ENCODE measurements around the gene LYPD5.

The LYPD5 gene

DNA sequence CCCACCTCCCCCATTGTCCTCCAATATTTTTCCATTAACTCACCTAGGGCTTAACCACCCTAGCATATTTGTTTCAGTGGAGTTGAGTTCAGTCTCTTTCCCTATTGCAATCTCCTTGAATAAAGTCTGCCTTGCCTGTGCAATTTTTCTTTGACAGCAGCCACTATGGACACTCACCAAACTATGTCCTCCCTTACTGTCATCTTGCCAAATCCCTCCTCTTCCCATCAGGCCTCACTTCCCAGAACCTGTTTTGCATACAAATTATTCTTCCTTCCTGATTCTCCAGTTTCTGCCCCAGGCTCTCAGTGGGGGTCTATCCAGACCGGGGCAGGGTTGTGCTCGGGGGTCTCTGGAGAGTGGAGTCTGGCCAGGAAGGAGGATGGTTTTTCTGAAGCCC lies 2.2 kb upstream of the LYPD5 start:
- no peak for DNase-seq

- DNase-seq: no peak
Observed at GRCh38 chr19:43799502-43800142, 2.6 kb downstream of the LYPD5 start.

- peak in 3 of 5 experiments; percentile 35 to 56 (median 52) for DNase-seq
Observed at GRCh38 chr19:43798546-43799409, 3.5 kb downstream of the LYPD5 start.

- no peak for DNase-seq
Observed at GRCh38 chr19:43798026-43798545, 4.2 kb downstream of the LYPD5 start.

DNA sequence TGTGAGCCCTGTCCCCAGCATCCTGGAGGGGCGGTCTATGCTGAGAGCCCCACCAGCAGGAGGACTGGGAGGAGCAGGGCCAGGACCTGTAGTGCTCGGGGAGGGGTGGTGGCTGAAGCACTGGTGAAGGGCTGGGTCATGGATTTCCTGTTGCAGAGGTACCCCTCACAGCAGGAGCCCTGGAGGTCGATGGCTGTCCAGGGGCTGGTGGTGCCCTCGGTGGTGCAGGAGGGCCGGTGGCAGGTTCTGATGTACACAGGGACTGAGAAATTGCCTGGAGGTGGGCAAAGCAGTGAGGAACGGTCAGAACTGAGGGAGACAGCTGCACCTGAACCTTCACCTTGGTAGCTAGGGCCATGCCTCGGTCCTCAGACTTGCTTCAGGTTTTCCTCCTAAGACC lies 4.7 kb downstream of the LYPD5 start:
- no peak for DNase-seq

DNA sequence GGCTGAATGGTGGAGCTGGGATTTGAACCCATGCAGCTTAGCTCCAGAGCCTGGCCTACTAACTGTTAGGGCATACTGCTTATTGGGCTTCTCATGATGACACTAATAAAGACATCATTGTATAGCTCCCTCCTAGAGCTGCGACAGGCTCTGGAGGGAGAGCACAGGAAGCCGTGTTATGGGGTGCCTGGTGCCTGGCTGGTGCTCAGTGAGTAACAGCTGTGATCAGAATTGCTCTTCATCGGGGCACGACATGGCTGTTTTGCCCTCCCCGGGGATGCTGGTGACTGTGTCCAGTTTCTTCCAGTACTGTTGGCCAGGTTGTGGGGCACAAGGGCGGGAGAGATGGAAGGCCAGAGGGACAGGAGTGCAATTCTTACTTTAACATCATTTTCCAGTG lies 5.1 kb downstream of the LYPD5 start:
- DNase-seq: no peak

- no peak for DNase-seq
Observed at GRCh38 chr19:43790587-43790986, 11.7 kb downstream of the LYPD5 start.

- no peak for DNase-seq
Observed at GRCh38 chr19:43789029-43789428, 13.2 kb downstream of the LYPD5 start.

GRCh38 chr19:43786665-43787064 lies 15.6 kb downstream of the LYPD5 start:
- no peak for DNase-seq

DNA sequence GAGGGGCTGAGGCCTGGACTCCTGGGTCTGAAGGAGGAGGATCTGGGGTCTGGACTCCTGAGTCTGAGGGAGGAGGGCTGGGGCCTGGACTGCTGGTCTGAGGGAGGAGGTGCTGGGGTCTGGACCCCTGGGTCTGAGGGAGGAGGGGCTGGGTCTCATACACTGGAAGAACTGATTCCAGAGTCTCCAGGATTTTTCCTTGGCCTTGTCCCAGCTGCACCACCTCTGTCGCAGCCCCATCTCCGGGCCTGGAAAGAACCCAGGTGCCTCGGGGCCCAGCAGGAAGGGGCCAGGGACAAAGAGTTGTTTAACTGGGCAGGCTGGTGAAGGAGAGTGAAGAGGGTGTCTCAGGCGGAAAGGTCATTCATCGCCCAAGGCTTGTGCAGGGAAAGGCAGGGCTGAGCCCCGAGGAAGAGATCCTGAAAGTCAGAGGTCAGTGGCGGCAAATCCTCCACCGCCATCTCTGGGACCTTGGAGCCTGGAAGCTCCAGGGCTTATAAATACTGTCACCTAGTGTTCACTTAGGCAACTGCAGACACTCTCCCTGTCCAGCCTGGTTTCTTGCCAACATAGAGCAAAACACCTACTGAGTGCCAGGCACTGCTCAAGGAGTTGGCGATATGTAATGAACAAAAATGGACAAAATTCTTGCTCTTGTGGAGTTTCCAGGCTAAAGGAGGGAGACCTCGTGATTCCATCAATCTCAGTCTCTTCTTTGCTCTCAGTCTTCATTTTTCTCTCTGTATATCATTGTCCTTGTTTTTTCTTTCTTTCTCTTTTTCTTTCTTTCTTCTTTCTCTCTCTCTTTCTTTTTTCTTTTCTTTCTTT lies 17.1 kb downstream of the LYPD5 start:
- DNase-seq: peak in 3 of 5 experiments; percentile 32 to 76 (median 34)

DNA sequence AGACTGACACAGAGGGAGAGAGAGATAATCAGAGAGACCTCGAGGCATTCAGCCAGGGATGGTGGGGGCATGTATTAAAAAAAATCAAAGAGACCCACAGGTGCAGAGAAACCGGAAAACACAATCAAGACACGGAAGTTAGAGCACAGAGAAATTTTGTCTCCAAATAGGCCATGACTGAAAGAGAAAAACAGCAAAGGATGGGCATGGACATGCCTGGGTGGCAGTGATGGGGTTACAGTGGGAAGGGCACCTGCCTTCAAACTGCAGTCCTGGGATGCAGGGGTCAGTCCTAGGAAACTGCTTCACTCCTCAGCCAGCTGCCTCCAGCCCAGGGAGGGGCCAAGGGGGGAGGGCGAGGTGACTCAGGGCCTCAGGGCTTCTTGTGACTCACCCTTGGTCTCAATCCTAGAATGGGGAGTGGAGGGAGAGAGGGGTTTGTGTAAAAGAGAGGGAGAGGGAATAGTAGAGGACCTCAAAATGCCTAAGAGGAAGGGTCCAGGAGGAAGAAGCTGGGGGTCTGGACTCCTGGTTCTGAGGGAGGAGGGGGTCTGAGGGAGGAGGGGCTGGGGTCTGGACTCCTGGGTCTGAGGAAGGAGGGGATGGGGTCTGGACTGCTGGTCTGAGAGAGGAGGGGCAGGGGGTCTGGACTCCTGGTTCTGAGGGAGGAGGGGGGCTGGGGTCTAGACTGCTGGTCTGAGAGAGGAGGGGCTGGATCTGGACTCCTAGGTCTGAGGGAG lies 17.8 kb downstream of the LYPD5 start:
- peak in 3 of 5 experiments; percentile 41 to 65 (median 51) for DNase-seq

DNA sequence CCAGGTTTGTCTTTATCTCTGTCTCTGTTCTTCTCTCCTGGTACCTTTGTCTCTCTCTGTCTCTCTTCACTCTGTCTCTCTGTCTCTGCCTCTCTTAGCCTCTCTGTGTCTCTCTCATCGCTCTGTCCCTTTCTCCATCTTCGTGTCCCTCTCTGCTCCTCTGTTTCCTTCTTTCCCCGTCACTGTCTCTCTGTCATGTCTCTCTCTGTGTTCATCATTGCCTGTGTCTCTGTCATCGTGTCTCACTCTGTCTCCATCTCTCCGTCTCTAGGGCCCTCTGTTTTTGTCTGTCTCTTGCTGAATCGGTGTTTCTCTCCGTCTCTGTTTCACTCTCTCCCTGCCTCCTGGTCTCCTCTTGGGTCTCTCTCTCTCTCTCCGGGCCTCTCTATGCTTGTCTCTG lies 18.6 kb downstream of the LYPD5 start:
- DNase-seq: no peak

DNA sequence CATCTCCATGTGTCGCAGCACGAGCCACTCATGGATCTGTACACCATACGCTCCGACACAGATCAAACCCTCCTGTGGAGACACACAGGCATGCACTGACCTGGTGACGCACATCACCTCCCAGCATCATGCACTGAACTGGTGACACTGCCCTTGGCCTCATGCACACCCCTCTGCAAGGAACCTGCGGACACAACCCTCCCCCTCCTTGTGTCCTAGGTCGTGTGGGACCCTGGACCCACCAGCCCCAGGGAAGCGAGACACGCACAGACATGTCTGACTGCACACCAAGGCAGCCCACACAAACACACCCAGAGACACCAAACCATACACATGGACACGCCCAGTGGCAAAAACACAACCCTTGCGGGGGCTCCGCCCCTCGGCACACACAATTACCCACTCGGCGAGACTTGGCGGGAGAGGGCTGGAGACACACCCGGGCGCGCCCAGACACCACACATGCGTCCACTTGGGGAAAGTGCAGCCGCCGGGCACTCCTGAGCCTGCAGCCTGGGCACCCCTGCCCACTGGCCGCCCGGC lies 19.5 kb downstream of the LYPD5 start:
- DNase-seq: peak in 2 of 5 experiments; percentile 21 to 41

- DNase-seq: peak in 1 of 5 experiments; percentile 58
Observed at GRCh38 chr19:43782311-43782660, 20.0 kb downstream of the LYPD5 start.

GRCh38 chr19:43781630-43782310 lies 20.5 kb downstream of the LYPD5 start:
- DNase-seq: peak in 1 of 5 experiments; percentile 74

GRCh38 chr19:43780706-43781525 lies 21.3 kb downstream of the LYPD5 start, which contains the start of gene KCNN4:
Gene KCNN4 (minus strand): TSS chr19:43780973. CDS start chr19:43780861, 112 bp downstream.
- DNase-seq: peak in 4 of 5 experiments; percentile 22 to 92 (median 55)

GRCh38 chr19:43779820-43780219 lies 22.4 kb downstream of the LYPD5 start:
- DNase-seq: peak in 1 of 5 experiments; percentile 58

GRCh38 chr19:43779147-43779819 lies 23.0 kb downstream of the LYPD5 start:
- DNase-seq: no peak

- DNase-seq: no peak
Observed at GRCh38 chr19:43778651-43779050, 23.6 kb downstream of the LYPD5 start.
